Central memory CD4-positive, alpha-beta T cell (primary cell): Measurements from ENCODE around the gene CRYBG1.

Source experiments
- DNase-seq: peaks from one replicate; pipeline ENCODE4 v3.0.0; 2022

CRYBG1 gene

GRCh38 chr6:106461084-106461483 is 100.6 kb downstream of the CRYBG1 start:
- DNase-seq, result no peak

- no peak for DNase-seq
Observed at GRCh38 chr6:106462923-106463557, 102.5 kb downstream of the CRYBG1 start.

- no peak for DNase-seq
Observed at GRCh38 chr6:106466211-106466610, 105.7 kb downstream of the CRYBG1 start.

GRCh38 chr6:106468935-106469334 is 108.4 kb downstream of the CRYBG1 start:
- no peak for DNase-seq

- DNase-seq, result no peak
Observed at GRCh38 chr6:106469882-106470281, 109.4 kb downstream of the CRYBG1 start.

GRCh38 chr6:106470316-106470715 is 109.8 kb downstream of the CRYBG1 start:
- DNase-seq, result no peak

GRCh38 chr6:106470811-106471210 is 110.3 kb downstream of the CRYBG1 start:
- no peak for DNase-seq

GRCh38 chr6:106473812-106474211 is 113.3 kb downstream of the CRYBG1 start:
- DNase-seq, result no peak

GRCh38 chr6:106474466-106474865 is 113.9 kb downstream of the CRYBG1 start:
- DNase-seq, result no peak

- no peak for DNase-seq
Observed at GRCh38 chr6:106475284-106475683, 114.8 kb downstream of the CRYBG1 start.

GRCh38 chr6:106476331-106477105 is 116.0 kb downstream of the CRYBG1 start:
- no peak for DNase-seq

- no peak for DNase-seq
Observed at GRCh38 chr6:106477146-106477545, 116.6 kb downstream of the CRYBG1 start.

GRCh38 chr6:106477790-106478189 is 117.3 kb downstream of the CRYBG1 start:
- DNase-seq, result no peak

- no peak for DNase-seq
Observed at GRCh38 chr6:106486236-106486635, 125.7 kb downstream of the CRYBG1 start.

- DNase-seq, result no peak
Observed at GRCh38 chr6:106488494-106489370, 128.2 kb downstream of the CRYBG1 start.

- no peak for DNase-seq
Observed at GRCh38 chr6:106490030-106490429, 129.5 kb downstream of the CRYBG1 start.

GRCh38 chr6:106490436-106490835 is 129.9 kb downstream of the CRYBG1 start:
- no peak for DNase-seq

GRCh38 chr6:106490974-106491373 is 130.5 kb downstream of the CRYBG1 start:
- DNase-seq, result no peak

- DNase-seq, result no peak
Observed at GRCh38 chr6:106495014-106495413, 134.5 kb downstream of the CRYBG1 start.

GRCh38 chr6:106496823-106497222 is 136.3 kb downstream of the CRYBG1 start:
- no peak for DNase-seq

- no peak for DNase-seq
Observed at GRCh38 chr6:106501960-106502371, 141.4 kb downstream of the CRYBG1 start.

- no peak for DNase-seq
Observed at GRCh38 chr6:106502559-106502958, 142.0 kb downstream of the CRYBG1 start.

GRCh38 chr6:106508277-106508676 is 147.8 kb downstream of the CRYBG1 start:
- no peak for DNase-seq
